GM12878 (cell line): Measurements from ENCODE around the gene ADARB1. TPM values are rescaled to one million over a fixed set of nuclear protein-coding genes. Genes with fewer than 3 reads are reported as not detected.

ENCODE experiments used
- PAX8 ChIP-seq: fragments of 450-650 bp; IDR thresholded peaks from 2 replicates; pipeline ENCODE4 v1.6.1; 2017; ENCODE audit warnings: mild to moderate bottlenecking, moderate library complexity
- YY1 ChIP-seq: IDR thresholded peaks from 2 replicates; pipeline ENCODE4 v1.6.1; 2011; ENCODE audit warnings: low read depth, mild to moderate bottlenecking, low read length
- ZNF207 ChIP-seq: fragments of 450-650 bp; IDR thresholded peaks from 2 replicates; pipeline ENCODE4 v1.6.1; 2014; ENCODE audit warnings: antibody characterized with exemption, mild to moderate bottlenecking, borderline replicate concordance
- ZNF384 ChIP-seq: IDR thresholded peaks from 2 replicates; pipeline ENCODE4 v1.6.1; 2012; ENCODE audit warnings: low read depth, mild to moderate bottlenecking, low read length, improper control_type of control experiment, borderline replicate concordance
- polyA plus RNA-seq, 11 experiments: library from polyadenylated mRNA; depleted of rRNA in 4 of 11; unstranded in 6 of 11; stranded (reverse) in 5 of 11; fragments of >200 nt; fragmentation: Nextera tagmentation in 4 of 11; fragmentation: Illumina TruSeq in 1 of 11; extraction: Ambion mirVana in 4 of 11; extraction: Trizol in 1 of 11; gene quantifications; 1 replicate in 1 of 11; 2 replicates in 10 of 11; pipeline versions ENCODE4 v1.2.1 to v1.2.3, GENCODE V29; 2011 to 2016; ENCODE audit warnings: inconsistent platforms in 2 of 11, missing spikeins in 2 of 11, low read depth in 1 of 11
- total RNA-seq, 4 experiments: library from RNA; depleted of rRNA in 3 of 4; stranded (reverse); fragments of >200 nt in 3 of 4; fragmentation: Illumina TruSeq in 1 of 4; extraction: Trizol in 1 of 4; gene quantifications; 2 replicates each; pipeline versions ENCODE4 v1.2.1 to v1.2.3, GENCODE V29; 2013 to 2021
- TF ChIP-seq, protein P1 (sequence below): fragments of 450-650 bp; IDR thresholded peaks from 2 replicates; pipeline ENCODE4 v1.6.1; 2017; ENCODE audit warnings: mild to moderate bottlenecking, moderate library complexity
- TF ChIP-seq, protein P2 (sequence below): fragments of 450-650 bp; IDR thresholded peaks from 2 replicates; pipeline ENCODE4 v1.6.1; 2017; ENCODE audit warnings: mild to moderate bottlenecking, low read depth, inconsistent platforms; ENCODE audit not compliant: poor library complexity, severe bottlenecking
- TF ChIP-seq, protein P3 (sequence below): fragments of 450-650 bp; IDR thresholded peaks from 2 replicates; pipeline ENCODE4 v1.6.1; 2017; ENCODE audit warnings: low read depth, mild to moderate bottlenecking, moderate library complexity
- TF ChIP-seq, protein P4 (sequence below): IDR thresholded peaks from 2 replicates; pipeline ENCODE4 v1.6.1; 2012; ENCODE audit warnings: low read depth, low read length, improper control_type of control experiment

ADARB1 gene
- total and polyA plus RNA-seq, 10 of the 15 experiments (the other 5 are each of a cell fraction or from before 2014, with no cell fraction given) = 5.7 to 61.7 (median 25.3) TPM

DNA sequence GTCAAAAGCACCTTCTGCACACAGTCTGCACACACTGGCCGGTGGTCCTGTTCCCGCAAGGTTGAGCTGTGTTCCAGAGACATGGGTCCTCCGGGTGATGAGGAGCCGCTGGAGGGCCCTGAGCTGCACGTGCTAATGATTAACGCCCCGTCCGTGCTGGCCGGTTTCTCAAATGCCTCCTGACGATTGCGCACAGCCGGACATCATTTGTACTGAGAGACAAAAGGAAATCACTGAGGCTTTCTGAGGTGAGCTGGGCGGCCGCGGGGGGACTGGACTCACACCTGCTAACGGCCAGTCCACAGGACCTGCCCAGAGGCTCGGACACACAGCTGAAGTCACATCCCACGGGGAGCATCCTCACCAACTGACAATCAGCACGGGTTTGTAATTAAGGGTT is 184.1 kb downstream of the ADARB1 start (continued):
- TF ChIP-seq, protein P1, sequence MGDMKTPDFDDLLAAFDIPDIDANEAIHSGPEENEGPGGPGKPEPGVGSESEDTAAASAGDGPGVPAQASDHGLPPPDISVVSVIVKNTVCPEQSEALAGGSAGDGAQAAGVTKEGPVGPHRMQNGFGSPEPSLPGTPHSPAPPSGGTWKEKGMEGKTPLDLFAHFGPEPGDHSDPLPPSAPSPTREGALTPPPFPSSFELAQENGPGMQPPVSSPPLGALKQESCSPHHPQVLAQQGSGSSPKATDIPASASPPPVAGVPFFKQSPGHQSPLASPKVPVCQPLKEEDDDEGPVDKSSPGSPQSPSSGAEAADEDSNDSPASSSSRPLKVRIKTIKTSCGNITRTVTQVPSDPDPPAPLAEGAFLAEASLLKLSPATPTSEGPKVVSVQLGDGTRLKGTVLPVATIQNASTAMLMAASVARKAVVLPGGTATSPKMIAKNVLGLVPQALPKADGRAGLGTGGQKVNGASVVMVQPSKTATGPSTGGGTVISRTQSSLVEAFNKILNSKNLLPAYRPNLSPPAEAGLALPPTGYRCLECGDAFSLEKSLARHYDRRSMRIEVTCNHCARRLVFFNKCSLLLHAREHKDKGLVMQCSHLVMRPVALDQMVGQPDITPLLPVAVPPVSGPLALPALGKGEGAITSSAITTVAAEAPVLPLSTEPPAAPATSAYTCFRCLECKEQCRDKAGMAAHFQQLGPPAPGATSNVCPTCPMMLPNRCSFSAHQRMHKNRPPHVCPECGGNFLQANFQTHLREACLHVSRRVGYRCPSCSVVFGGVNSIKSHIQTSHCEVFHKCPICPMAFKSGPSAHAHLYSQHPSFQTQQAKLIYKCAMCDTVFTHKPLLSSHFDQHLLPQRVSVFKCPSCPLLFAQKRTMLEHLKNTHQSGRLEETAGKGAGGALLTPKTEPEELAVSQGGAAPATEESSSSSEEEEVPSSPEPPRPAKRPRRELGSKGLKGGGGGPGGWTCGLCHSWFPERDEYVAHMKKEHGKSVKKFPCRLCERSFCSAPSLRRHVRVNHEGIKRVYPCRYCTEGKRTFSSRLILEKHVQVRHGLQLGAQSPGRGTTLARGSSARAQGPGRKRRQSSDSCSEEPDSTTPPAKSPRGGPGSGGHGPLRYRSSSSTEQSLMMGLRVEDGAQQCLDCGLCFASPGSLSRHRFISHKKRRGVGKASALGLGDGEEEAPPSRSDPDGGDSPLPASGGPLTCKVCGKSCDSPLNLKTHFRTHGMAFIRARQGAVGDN = no peak
- no peak for TF ChIP-seq PAX8
- TF ChIP-seq, protein P2, sequence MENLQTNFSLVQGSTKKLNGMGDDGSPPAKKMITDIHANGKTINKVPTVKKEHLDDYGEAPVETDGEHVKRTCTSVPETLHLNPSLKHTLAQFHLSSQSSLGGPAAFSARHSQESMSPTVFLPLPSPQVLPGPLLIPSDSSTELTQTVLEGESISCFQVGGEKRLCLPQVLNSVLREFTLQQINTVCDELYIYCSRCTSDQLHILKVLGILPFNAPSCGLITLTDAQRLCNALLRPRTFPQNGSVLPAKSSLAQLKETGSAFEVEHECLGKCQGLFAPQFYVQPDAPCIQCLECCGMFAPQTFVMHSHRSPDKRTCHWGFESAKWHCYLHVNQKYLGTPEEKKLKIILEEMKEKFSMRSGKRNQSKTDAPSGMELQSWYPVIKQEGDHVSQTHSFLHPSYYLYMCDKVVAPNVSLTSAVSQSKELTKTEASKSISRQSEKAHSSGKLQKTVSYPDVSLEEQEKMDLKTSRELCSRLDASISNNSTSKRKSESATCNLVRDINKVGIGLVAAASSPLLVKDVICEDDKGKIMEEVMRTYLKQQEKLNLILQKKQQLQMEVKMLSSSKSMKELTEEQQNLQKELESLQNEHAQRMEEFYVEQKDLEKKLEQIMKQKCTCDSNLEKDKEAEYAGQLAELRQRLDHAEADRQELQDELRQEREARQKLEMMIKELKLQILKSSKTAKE = no peak
- TF ChIP-seq, protein P3, sequence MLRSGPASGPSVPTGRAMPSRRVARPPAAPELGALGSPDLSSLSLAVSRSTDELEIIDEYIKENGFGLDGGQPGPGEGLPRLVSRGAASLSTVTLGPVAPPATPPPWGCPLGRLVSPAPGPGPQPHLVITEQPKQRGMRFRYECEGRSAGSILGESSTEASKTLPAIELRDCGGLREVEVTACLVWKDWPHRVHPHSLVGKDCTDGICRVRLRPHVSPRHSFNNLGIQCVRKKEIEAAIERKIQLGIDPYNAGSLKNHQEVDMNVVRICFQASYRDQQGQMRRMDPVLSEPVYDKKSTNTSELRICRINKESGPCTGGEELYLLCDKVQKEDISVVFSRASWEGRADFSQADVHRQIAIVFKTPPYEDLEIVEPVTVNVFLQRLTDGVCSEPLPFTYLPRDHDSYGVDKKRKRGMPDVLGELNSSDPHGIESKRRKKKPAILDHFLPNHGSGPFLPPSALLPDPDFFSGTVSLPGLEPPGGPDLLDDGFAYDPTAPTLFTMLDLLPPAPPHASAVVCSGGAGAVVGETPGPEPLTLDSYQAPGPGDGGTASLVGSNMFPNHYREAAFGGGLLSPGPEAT = no peak
- TF ChIP-seq ZNF207 = no peak
- TF ChIP-seq, protein P4, sequence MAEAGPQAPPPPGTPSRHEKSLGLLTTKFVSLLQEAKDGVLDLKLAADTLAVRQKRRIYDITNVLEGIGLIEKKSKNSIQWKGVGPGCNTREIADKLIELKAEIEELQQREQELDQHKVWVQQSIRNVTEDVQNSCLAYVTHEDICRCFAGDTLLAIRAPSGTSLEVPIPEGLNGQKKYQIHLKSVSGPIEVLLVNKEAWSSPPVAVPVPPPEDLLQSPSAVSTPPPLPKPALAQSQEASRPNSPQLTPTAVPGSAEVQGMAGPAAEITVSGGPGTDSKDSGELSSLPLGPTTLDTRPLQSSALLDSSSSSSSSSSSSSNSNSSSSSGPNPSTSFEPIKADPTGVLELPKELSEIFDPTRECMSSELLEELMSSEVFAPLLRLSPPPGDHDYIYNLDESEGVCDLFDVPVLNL = no peak
- no peak for TF ChIP-seq ZNF384
- no peak for TF ChIP-seq YY1
